ENCODE data around the gene FAM20A.

FAM20A gene

GRCh38 chr17:68539548-68540467 lies 61.4 kb downstream of the FAM20A start:
- FAIRE-seq: no peak
- TF ChIP-seq CTCF (IDR thresholded peaks at IDR 0.05; ENCODE audit: insufficient read depth, missing control alignments): peak; percentile 40
- no peak for DNase-seq (ENCODE audit: insufficient read length, low spot score)

- DNase-seq (ENCODE audit: insufficient read length, low spot score) (no peak), FAIRE-seq (no peak)
- no peak for TF ChIP-seq CTCF (IDR thresholded peaks at IDR 0.05; ENCODE audit: insufficient read depth, missing control alignments)
Observed at GRCh38 chr17:68535922-68536321, 65.2 kb downstream of the FAM20A start.

GRCh38 chr17:68534695-68535088 lies 66.5 kb downstream of the FAM20A start:
- FAIRE-seq (no peak), DNase-seq (ENCODE audit: insufficient read length, low spot score) (no peak)
- TF ChIP-seq CTCF (IDR thresholded peaks at IDR 0.05; ENCODE audit: insufficient read depth, missing control alignments): no peak

- no peak for DNase-seq (ENCODE audit: insufficient read length, low spot score)
- TF ChIP-seq CTCF (IDR thresholded peaks at IDR 0.05; ENCODE audit: insufficient read depth, missing control alignments): peak; percentile 44
- FAIRE-seq: no peak
Observed at GRCh38 chr17:68533887-68534694, 67.1 kb downstream of the FAM20A start.

GRCh38 chr17:68532826-68533225 lies 68.3 kb downstream of the FAM20A start:
- FAIRE-seq (no peak), DNase-seq (ENCODE audit: insufficient read length, low spot score) (no peak)
- no peak for TF ChIP-seq CTCF (IDR thresholded peaks at IDR 0.05; ENCODE audit: insufficient read depth, missing control alignments)

- FAIRE-seq (no peak), DNase-seq (ENCODE audit: insufficient read length, low spot score) (no peak)
- TF ChIP-seq CTCF (IDR thresholded peaks at IDR 0.05; ENCODE audit: insufficient read depth, missing control alignments): no peak
Observed at GRCh38 chr17:68531252-68531651, 69.9 kb downstream of the FAM20A start.

All from D721Med (cell line).